AG04449 (cell line): ENCODE measurements around the gene LSM4.
"Not testable (repeated sequence)": the region's sequence is repeated elsewhere in the genome, so short reads cannot be mapped to it uniquely, and the experiment has no call there.

Experiments
- CTCF ChIA-PET: fragments of 350-600 bp; formaldehyde crosslinking; extraction: SDS; loops from one replicate; lab custom pipeline; 2021; ENCODE audit warnings: antibody characterized with exemption; lab: Yijun Ruan, JAX
- POLR2A ChIA-PET: fragments of 400-600, 350-600 bp; formaldehyde crosslinking; extraction: SDS; loops from one replicate; lab custom pipeline; 2020; ENCODE audit warnings: antibody characterized with exemption, inconsistent platforms; lab: Yijun Ruan, JAX
- DNase-seq: peaks from one replicate; pipeline ENCODE4 v3.0.0-alpha.2; 2010; ENCODE audit warnings: low read depth, low spot score
- H3K4me3 ChIP-seq: 2 replicates; pipeline ENCODE4 v1.5.1; 2011; ENCODE audit warnings: low read depth, mild to moderate bottlenecking, control low read depth, low read length
- CTCF ChIP-seq: IDR thresholded peaks from one replicate; pipeline ENCODE4 v1.5.1; 2011; ENCODE audit warnings: mild to moderate bottlenecking, moderate library complexity, low read length, control low read depth, inconsistent platforms; ENCODE audit not compliant: insufficient read depth; ENCODE audit errors: missing control alignments

LSM4 gene

GRCh38 chr19:18351544-18351943, 28.7 kb upstream of the LSM4 start:
- TF ChIP-seq CTCF, result no peak
- POLR2A ChIA-PET, result no interaction called here
- CTCF ChIA-PET, result interaction anchor here (4.7 to 11.1 kb wide), 2 partner anchors 61 to 63 kb away, joined by 32 to 298 read pairs; partner anchors contain the start of gene SSBP4
- H3K4me3 ChIP-seq, result no peak overlapping the region
- DNase-seq, result no peak

GRCh38 chr19:18350490-18350889, 27.6 kb upstream of the LSM4 start:
- no peak for TF ChIP-seq CTCF
- DNase-seq, result no peak
- CTCF ChIA-PET, result interaction anchor here (0.7 to 11.1 kb wide), 19 partner anchors 9 to 228 kb away, joined by 3 to 298 read pairs (median 6); partner anchors contain the start of genes GDF15, LSM4, PGPEP1 and SSBP4
- POLR2A ChIA-PET, result no interaction called here
- no peak overlapping the region for H3K4me3 ChIP-seq

GRCh38 chr19:18349524-18350128, 26.8 kb upstream of the LSM4 start:
- DNase-seq, result no peak
- ChIA-PET POLR2A (no interaction called here), CTCF (interaction anchor here (0.7 to 11.1 kb wide), 29 partner anchors 8 to 228 kb away, joined by 3 to 298 read pairs (median 4); partner anchors contain the start of genes GDF15, LRRC25, LSM4 and PGPEP1)
- peak; percentile 84 for TF ChIP-seq CTCF
- H3K4me3 ChIP-seq, result no peak overlapping the region

DNA sequence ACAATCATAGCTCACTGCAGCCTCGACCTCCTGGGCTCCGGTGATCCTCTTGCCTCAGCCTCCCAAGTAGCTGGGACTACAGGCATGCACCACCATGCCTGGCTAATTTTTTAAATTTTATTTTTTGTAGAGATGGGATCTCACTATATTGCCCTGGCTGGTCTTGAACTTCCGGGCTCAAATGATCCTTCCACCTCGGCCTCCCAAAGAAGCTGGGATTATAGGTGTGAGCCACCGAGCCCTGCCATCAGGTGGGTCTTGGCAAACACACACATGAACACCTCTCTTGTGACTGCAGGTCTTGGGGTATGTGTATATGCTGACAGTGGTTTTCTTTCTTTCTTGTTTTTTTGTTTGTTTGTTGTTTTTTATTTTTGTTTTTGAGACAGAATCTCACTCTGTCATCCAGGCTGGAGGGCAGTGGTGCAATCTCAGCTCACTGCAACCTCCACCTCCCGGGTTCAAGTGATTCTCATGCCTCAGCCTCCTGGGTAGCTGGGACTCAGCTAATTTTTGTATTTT, 26.0 kb upstream of the LSM4 start:
- H3K4me3 ChIP-seq, POLR2A ChIA-PET, DNase-seq: not testable (repeated sequence)
- CTCF ChIA-PET, result interaction anchor here (0.7 to 11.1 kb wide), 22 partner anchors 7 to 73 kb away, joined by 3 to 298 read pairs (median 4); partner anchors contain the start of genes LRRC25, LSM4, PGPEP1 and SSBP4

DNA sequence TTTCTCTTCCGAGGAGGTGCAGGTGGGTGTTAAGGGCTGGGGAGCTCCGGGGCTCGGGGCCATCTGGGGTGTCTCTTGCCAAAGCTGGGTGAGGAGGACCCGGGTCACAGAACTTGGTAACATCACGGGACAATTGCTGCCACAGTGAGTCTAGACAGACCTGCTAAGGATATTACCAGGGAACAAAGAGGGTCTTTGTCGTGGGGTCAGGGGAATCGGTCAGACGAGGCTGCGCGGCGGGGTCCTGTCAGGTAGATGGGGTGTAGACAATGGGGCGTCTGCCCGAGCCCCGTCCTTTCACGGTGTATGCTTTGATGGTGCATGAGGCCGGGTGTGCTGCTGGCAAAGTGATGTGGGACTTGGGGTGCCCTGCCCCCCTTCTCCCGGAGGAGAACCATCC, 25.3 kb upstream of the LSM4 start:
- no peak for DNase-seq
- ChIA-PET POLR2A (interaction anchor here (0.7 kb wide), 1 partner anchor 67 kb away, joined by 3 read pairs; the partner anchor contains the start of gene JUND), CTCF (interaction anchor here (0.6 to 11.1 kb wide), 12 partner anchors 9 to 72 kb away, joined by 3 to 298 read pairs (median 8); partner anchors contain the start of genes LRRC25, PGPEP1 and SSBP4)
- no peak for TF ChIP-seq CTCF
- H3K4me3 ChIP-seq, result no peak overlapping the region

- CTCF ChIA-PET, result interaction anchor here (0.8 to 11.1 kb wide), 4 partner anchors 17 to 68 kb away, joined by 3 to 298 read pairs (median 6); partner anchors contain the start of genes LSM4 and SSBP4
- no peak for TF ChIP-seq CTCF
- DNase-seq, result no peak
- H3K4me3 ChIP-seq, result no peak overlapping the region
- POLR2A ChIA-PET, result no interaction called here
These were observed 23.2 kb upstream of the LSM4 start for GRCh38 chr19:18346091-18346490.
